ENCODE measurements around the gene NOP56. TPM values are rescaled to one million over a fixed set of nuclear protein-coding genes. Genes with fewer than 3 reads are reported as not detected.

NOP56 gene
- total and polyA plus RNA-seq, 12 donors: 37.1 to 77.1 (median 50.8) TPM

DNA sequence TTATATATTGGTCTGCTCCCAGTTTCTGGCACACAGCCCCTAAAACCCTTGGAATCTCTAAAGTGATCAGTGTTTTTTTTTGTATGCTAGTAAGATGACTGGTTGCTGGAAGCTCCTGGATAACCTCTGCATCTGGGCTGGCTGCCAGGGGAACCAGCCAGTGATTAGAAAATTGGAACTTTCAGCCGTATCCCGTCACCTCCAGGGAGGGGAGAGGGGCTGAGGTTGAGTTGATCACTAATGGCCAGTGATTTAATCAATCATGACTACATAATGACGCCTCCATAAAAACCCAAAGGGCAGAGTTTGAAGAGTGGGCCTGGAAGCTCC, 48.0 kb upstream of the NOP56 start:
- Histone ChIP-seq H3K4me3 (no peak overlapping the region), H3K36me3 (no peaks in the 10 kb centered on the region), H3K27me3 (peaks cover 0 to 4% (median 0%) of the 10 kb centered on the region in 7 donors), H3K27ac (no peak overlapping the region), H3K4me1 (no peaks in the 10 kb centered on the region), H3K9me3 (peaks cover 0 to 28% (median 15%) of the 10 kb centered on the region in 11 donors)
- 21 to 35% methylated on average over 3 of the region's 3 CpGs for WGBS, 2 donors
- intact Hi-C loops (cut with DNase I): no loop called here
- DNase-seq (no peak), ATAC-seq (no peak)
- TF ChIP-seq CTCF (IDR thresholded peaks at IDR 0.05): no peak

GRCh38 chr20:2606507-2607006, 45.9 kb upstream of the NOP56 start:
- 87 to 93% methylated on average over 1 of the region's 1 CpG for WGBS, 2 donors
- DNase-seq (no peak), ATAC-seq (no peak)
- H3K27me3 ChIP-seq: peaks cover 0 to 8% (median 0%) of the 10 kb centered on the region in 7 donors
- no peaks in the 10 kb centered on the region for H3K36me3 ChIP-seq
- H3K9me3 ChIP-seq: peaks cover 0 to 28% (median 15%) of the 10 kb centered on the region in 11 donors
- TF ChIP-seq CTCF (IDR thresholded peaks at IDR 0.05): no peak
- H3K4me1 ChIP-seq: no peaks in the 10 kb centered on the region
- H3K4me3 ChIP-seq: no peak overlapping the region
- no peak overlapping the region for H3K27ac ChIP-seq
- intact Hi-C loops (cut with DNase I): no loop called here

GRCh38 chr20:2610326-2610725, 42.1 kb upstream of the NOP56 start:
- no peak for TF ChIP-seq CTCF (IDR thresholded peaks at IDR 0.05)
- H3K27me3 ChIP-seq: peaks cover 0 to 12% (median 8%) of the 10 kb centered on the region in 7 donors
- H3K4me3 ChIP-seq: no peak overlapping the region
- DNase-seq (no peak), ATAC-seq (no peak)
- H3K27ac ChIP-seq: no peak overlapping the region
- intact Hi-C loops (cut with DNase I): no loop called here
- H3K9me3 ChIP-seq: peaks cover 0 to 32% (median 12%) of the 10 kb centered on the region in 11 donors
- WGBS, 2 donors: 75 to 88% methylated on average over 6 of the region's 6 CpGs
- no peaks in the 10 kb centered on the region for H3K36me3 ChIP-seq
- H3K4me1 ChIP-seq: no peaks in the 10 kb centered on the region

DNA sequence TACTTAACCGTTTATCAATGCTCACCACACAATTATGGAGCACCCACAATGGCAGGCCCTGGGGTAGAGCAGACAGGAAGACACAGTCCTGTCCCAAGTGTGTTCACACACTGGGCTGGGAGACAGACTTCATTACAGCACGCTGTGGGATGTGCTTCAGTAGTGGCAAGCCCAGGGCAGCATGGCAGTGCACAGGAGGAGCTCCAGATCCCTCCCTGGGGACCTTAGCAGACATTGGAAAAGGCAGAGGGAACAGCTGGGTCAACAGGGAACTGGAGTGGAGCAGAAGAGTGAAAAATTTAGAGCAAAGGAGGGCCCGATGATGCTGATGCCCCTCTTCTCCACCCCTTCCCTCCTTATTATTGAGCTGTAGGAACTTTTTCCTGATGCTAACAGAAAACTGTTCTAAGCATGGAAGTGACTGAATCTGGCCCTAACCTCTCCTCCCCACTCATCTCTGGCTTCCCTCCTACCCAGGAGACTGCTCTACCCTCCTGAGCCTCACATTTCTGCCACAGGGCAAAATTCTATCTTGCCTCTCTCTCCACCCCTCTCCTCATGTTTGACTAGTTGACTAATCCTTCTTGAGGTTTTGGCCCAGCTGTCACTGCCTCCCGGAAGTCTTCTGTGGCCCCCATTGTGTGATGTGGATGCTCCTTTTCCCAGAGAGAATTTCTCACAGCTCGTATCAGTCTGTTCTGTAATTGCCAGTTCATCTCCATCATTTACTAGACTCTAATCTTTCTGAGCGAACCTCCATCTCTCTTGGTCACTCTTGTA, 41.3 kb upstream of the NOP56 start:
- H3K9me3 ChIP-seq: peaks cover 0 to 24% (median 6%) of the 10 kb centered on the region in 11 donors
- no peak for ATAC-seq
- TF ChIP-seq CTCF (IDR thresholded peaks at IDR 0.05): no peak

More for the DNA sequence above, 41.3 kb upstream of the NOP56 start:
- intact Hi-C loops (cut with DNase I): no loop called here
- Histone ChIP-seq H3K27ac (no peak overlapping the region), H3K4me3 (no peak overlapping the region), H3K36me3 (no peaks in the 10 kb centered on the region), H3K27me3 (peaks cover 0 to 12% (median 8%) of the 10 kb centered on the region in 7 donors), H3K4me1 (no peaks in the 10 kb centered on the region)
- no peak for DNase-seq
- 66 to 70% methylated on average over 6 of the region's 6 CpGs for WGBS, 2 donors

Data from heart right ventricle (tissue), 16 donors.